OCI-M1 (cell line): ENCODE data around the gene PACSIN2.
"Not testable (repeated sequence)": the region's sequence is repeated elsewhere in the genome, so short reads cannot be mapped to it uniquely, and the experiment has no call there.

Source experiments
- DNase-seq: peaks from one replicate; lab custom pipeline; 2025; lab: John Stamatoyannopoulos, UW

The PACSIN2 gene

GRCh38 chr22:43014869-43015676, at the start of gene PACSIN2:
TSS of gene PACSIN2 (minus strand) at chr22:43015149. CDS start at chr22:42912080, 103,069 bp downstream.
- DNase-seq = peak; percentile 99

- peak; percentile 70 for DNase-seq
These were observed 45.2 kb upstream of the PACSIN2 start for GRCh38 chr22:43060183-43060582.

GRCh38 chr22:43057641-43058040, 42.7 kb upstream of the PACSIN2 start:
- DNase-seq = no peak

- peak; percentile 26 for DNase-seq
These were observed 38.2 kb upstream of the PACSIN2 start for GRCh38 chr22:43053176-43053575.

- peak; percentile 9 for DNase-seq
These were observed 36.0 kb upstream of the PACSIN2 start for GRCh38 chr22:43050995-43051394.

- no peak for DNase-seq
These were observed 32.7 kb upstream of the PACSIN2 start for GRCh38 chr22:43047605-43048004.

- DNase-seq = no peak
These were observed 29.4 kb upstream of the PACSIN2 start for GRCh38 chr22:43044290-43044712.

- DNase-seq = no peak
These were observed 27.3 kb upstream of the PACSIN2 start for GRCh38 chr22:43042101-43042780.

GRCh38 chr22:43039800-43040199, 24.9 kb upstream of the PACSIN2 start:
- no peak for DNase-seq

- DNase-seq = no peak
These were observed 23.4 kb upstream of the PACSIN2 start for GRCh38 chr22:43038325-43038724.

- no peak for DNase-seq
These were observed 21.4 kb upstream of the PACSIN2 start for GRCh38 chr22:43036282-43036829.

- no peak for DNase-seq
These were observed 20.3 kb upstream of the PACSIN2 start for GRCh38 chr22:43035250-43035649.

- no peak for DNase-seq
These were observed 16.7 kb upstream of the PACSIN2 start for GRCh38 chr22:43031617-43032016.

- no peak for DNase-seq
These were observed 3.7 kb upstream of the PACSIN2 start for GRCh38 chr22:43018615-43019014.

- no peak for DNase-seq
These were observed 2.8 kb upstream of the PACSIN2 start for GRCh38 chr22:43017525-43018460.

- DNase-seq = not testable (repeated sequence)
These were observed 1.2 kb upstream of the PACSIN2 start for GRCh38 chr22:43016150-43016549.

GRCh38 chr22:43015677-43016042, 711 bp upstream of the PACSIN2 start:
- no peak for DNase-seq

- DNase-seq = peak; percentile 51
These were observed 557 bp downstream of the PACSIN2 start for GRCh38 chr22:43014316-43014868.

- DNase-seq = peak; percentile 51
These were observed 1.3 kb downstream of the PACSIN2 start for GRCh38 chr22:43013355-43014315.

- DNase-seq = no peak
These were observed 2.6 kb downstream of the PACSIN2 start for GRCh38 chr22:43012390-43012789.
